Activated CD4-positive, alpha-beta T cell treated with anti-CD3 and anti-CD28 coated beads for 36 hours (primary cell): ENCODE data around the gene TBK1. TPM values are rescaled to one million over a fixed set of nuclear protein-coding genes. Genes with fewer than 3 reads are reported as not detected.
"Not testable (repeated sequence)": the region's sequence is repeated elsewhere in the genome, so short reads cannot be mapped to it uniquely, and the experiment has no call there.

Experiments
- ATAC-seq: fragments of 200-7000 bp; cut with Tn5 transposase; one replicate; pipeline ENCODE4 v1.10.0; 2021; ENCODE audit warnings: mild to moderate bottlenecking, moderate library complexity
- CTCF ChIA-PET: fragments of 350-600 bp; sonication (Branson Sonifier 250); formaldehyde crosslinking; loops from one replicate; lab custom pipeline; 2021; ENCODE audit warnings: antibody characterized with exemption; lab: Charles Lee
- POLR2A ChIA-PET: fragments of 350-600 bp; sonication (Branson Sonifier 250); formaldehyde crosslinking; loops from one replicate; lab custom pipeline; 2021; ENCODE audit warnings: antibody characterized with exemption, inconsistent platforms; lab: Charles Lee
- DNase-seq: peaks from one replicate; pipeline ENCODE4 v3.0.0-alpha.2; 2020
- H3K27ac Mint-ChIP-seq: one replicate; pipeline ENCODE4 v1.8.0; 2021; ENCODE audit warnings: mixed read lengths
- H3K27me3 Mint-ChIP-seq: one replicate; pipeline ENCODE4 v1.8.0; 2021; ENCODE audit warnings: mixed read lengths
- H3K36me3 Mint-ChIP-seq: one replicate; pipeline ENCODE4 v1.8.0; 2021; ENCODE audit warnings: low read depth, mixed read lengths
- H3K4me1 Mint-ChIP-seq: one replicate; pipeline ENCODE4 v1.8.0; 2021; ENCODE audit warnings: mixed read lengths
- H3K4me3 Mint-ChIP-seq: one replicate; pipeline ENCODE4 v1.8.0; 2021; ENCODE audit warnings: mild to moderate bottlenecking, moderate library complexity, mixed read lengths
- H3K9me3 Mint-ChIP-seq: one replicate; pipeline ENCODE4 v1.8.0; 2021; ENCODE audit warnings: low read depth, mixed read lengths
- intact Hi-C, 2 experiments: fragments of 100-400 bp; cut with DNase I in 1 of 2; cut with micrococcal nuclease in 1 of 2; formaldehyde crosslinking; loops; one replicate each; pipeline versions ENCODE4 v1.14.2 to v1.15.1; 2022 to 2024; cut with DNase I, micrococcal nuclease
- total RNA-seq, 2 experiments: library from RNA; stranded (reverse); gene quantifications; one replicate each; pipeline ENCODE4 v1.2.3, GENCODE V29; 2021

The TBK1 gene
- total RNA-seq, 2 experiments from 2014 or later: 14.0 to 15.4 TPM

DNA sequence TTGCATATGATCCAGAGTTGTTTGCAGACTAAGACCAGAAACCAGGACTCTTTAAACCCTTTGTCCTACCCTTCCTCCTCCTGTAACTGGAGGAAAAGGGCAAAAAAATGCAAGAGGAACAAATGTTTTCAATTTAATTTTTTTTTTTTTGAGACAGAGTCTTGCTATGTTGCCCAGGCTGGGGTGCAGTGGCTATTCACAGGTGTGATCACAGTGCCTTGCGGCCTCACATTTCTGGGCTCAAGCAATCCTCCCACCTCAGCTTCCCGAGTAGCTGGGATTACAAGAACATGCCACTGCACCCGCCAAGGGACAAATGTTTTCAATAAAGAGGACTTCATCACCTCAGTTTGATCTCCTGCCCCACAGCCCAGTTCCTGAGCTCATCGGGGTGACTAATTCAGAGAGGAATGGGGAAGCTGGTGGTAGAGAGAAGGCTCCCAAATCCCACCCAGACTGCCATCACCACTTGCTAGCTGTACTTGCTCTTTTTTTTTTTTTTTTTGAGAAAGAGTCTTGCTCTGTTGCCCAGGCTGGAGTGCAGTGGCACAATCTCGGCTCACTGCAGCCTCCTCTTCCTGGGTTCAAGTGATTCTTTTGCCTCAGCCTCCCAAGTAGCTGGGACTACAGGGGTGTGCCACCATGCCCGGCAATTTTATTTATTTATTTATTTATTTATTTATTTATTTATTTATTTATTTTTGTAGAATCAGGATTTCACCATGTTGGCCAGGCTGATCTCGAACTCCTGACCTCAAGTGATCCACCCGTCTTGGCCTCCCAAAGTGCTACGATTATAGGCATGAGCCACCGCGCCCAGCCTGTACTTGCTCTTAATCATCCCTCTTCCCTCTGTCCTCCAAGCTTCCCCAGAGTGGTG is 71.9 kb downstream of the TBK1 start:
- DNase-seq, ATAC-seq, H3K27ac Mint-ChIP-seq, H3K4me3 Mint-ChIP-seq, H3K36me3 Mint-ChIP-seq, H3K27me3 Mint-ChIP-seq, intact Hi-C loops, H3K4me1 Mint-ChIP-seq, H3K9me3 Mint-ChIP-seq: not testable (repeated sequence)
- ChIA-PET POLR2A (interaction anchor here (0.6 kb wide), 1 partner anchor 25 kb away, joined by 10 read pairs; no protein-coding TSS in a partner anchor), CTCF (interaction anchor here (1.8 kb wide), 1 partner anchor 25 kb away, joined by 4 read pairs; no protein-coding TSS in a partner anchor)

DNA sequence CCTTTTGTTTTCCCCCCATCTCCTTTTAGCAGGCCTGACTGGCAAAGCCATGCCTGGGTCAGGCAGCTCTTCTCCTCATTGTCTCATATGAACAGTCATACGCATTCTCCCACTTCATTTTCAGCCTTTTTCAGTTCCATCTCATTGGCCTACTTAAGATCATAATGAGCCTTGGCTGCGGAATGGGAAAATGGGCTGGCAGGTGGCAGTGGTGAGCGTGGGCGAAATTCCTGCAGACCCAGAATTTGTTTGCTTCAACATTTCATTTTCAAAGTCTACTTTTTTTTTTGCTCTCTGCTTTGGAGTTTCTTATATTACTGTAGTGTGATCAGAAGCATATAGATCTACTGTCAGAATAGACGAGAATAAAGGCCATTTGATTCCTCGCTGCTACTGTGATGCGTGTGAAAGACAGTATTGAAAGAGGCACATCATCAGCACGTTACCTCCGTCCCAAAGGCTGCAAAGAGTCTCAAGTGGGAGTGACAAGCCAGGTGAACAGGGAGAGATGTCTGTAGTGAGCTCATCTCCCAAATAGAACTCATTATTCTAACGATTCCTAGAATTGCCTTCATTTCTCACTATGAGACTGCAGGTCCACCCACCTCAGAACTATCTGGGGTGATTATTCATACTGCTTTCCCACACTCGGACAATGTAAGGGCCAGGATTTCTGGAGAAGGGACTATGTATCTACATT is 73.7 kb downstream of the TBK1 start:
- DNase-seq (no peak), ATAC-seq (no peak)
- Mint-ChIP-seq H3K36me3 (no peaks in the 10 kb centered on the region), H3K27ac (no peak overlapping the region), H3K27me3 (peaks cover 6% of the 10 kb centered on the region), H3K9me3 (no peaks in the 10 kb centered on the region), H3K4me3 (no peak overlapping the region), H3K4me1 (no peaks in the 10 kb centered on the region)
- intact Hi-C loops: no loop called here
- CTCF ChIA-PET: no interaction called here
- POLR2A ChIA-PET: no interaction called here

DNA sequence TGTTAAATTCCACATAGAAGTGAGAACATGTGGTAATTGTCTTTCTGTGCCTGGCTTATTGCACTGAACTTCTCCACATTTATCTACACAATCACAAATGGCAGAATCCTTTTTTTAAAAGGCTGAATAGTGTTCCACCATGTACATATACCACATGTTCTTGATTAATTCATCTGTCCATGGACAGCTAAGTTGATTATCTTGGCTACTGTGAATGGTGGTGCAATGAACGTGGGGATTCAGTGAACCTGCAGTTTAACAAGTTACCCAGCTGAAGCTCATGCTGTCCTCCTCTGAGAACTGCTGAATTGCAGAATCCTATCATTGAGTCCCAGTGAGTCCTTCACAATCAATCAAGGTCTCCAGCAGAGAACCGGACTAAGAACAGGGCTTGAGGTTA is 74.9 kb downstream of the TBK1 start:
- ChIA-PET CTCF (interaction anchor here (0.6 kb wide), 1 partner anchor 56 kb away, joined by 3 read pairs; no protein-coding TSS in a partner anchor), POLR2A (no interaction called here)
- Mint-ChIP-seq H3K36me3 (no peaks in the 10 kb centered on the region), H3K4me3 (no peak overlapping the region), H3K27ac (no peak overlapping the region), H3K4me1 (no peaks in the 10 kb centered on the region), H3K9me3 (no peaks in the 10 kb centered on the region), H3K27me3 (peaks cover 6% of the 10 kb centered on the region)
- no peak for ATAC-seq
- DNase-seq: no peak
- intact Hi-C loops: no loop called here

DNA sequence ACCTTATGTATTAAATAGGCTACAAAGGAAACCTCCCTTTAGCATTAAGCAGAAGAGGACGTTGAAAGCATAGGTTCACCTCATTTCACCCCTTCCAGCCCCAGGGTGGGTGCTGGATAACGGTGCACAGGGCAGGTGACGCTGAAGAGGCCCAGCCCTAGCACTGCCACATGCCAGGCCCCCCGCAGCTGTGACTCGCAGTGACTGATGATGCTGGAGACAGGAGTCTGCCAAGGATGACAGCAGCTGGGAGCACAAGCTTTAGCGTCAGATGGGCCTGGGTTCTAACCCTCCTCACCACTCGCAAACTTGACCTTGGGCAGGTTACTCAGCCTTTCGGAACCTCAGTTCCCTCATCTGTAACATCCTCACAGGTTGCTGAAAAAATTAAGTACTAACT is 76.7 kb downstream of the TBK1 start:
- Mint-ChIP-seq H3K4me1 (no peaks in the 10 kb centered on the region), H3K9me3 (no peaks in the 10 kb centered on the region), H3K27me3 (peaks cover 2% of the 10 kb centered on the region), H3K27ac (no peak overlapping the region), H3K36me3 (no peaks in the 10 kb centered on the region), H3K4me3 (no peak overlapping the region)
- ChIA-PET CTCF (interaction anchor here (0.9 kb wide), 1 partner anchor 169 kb away, joined by 5 read pairs; no protein-coding TSS in a partner anchor), POLR2A (interaction anchor here (0.6 kb wide), 1 partner anchor 45 kb away, joined by 4 read pairs; no protein-coding TSS in a partner anchor)
- intact Hi-C loops: no loop called here
- no peak for DNase-seq
- no peak for ATAC-seq

DNA sequence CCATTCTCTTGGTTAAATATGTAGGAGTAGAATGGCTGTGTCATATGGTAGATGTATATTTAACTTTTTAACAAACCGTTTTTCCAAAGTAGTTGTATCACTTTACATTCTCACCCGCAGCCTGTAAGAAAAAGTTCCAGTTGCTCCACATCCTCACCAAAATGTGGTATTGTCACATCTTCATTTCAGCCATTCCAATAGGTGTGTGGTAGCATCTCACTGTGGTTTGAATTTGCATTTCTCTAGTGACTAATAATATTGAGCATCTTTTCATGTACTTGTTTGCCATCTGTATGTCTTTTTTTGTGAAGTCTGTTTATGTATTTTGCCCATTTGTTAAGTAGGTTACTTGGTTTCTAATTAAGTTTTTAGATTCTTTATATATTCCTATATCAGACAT is 78.6 kb downstream of the TBK1 start:
- no peak overlapping the region for H3K27ac Mint-ChIP-seq
- no peaks in the 10 kb centered on the region for H3K27me3 Mint-ChIP-seq
- H3K4me3 Mint-ChIP-seq: no peak overlapping the region
- intact Hi-C loops: no loop called here
- POLR2A ChIA-PET: no interaction called here
- no peaks in the 10 kb centered on the region for H3K36me3 Mint-ChIP-seq
- H3K9me3 Mint-ChIP-seq: no peaks in the 10 kb centered on the region
- DNase-seq (no peak), ATAC-seq (no peak)
- CTCF ChIA-PET: interaction anchor here (1.3 kb wide), 1 partner anchor 19 kb away, joined by 3 read pairs; no protein-coding TSS in a partner anchor
- no peaks in the 10 kb centered on the region for H3K4me1 Mint-ChIP-seq

DNA sequence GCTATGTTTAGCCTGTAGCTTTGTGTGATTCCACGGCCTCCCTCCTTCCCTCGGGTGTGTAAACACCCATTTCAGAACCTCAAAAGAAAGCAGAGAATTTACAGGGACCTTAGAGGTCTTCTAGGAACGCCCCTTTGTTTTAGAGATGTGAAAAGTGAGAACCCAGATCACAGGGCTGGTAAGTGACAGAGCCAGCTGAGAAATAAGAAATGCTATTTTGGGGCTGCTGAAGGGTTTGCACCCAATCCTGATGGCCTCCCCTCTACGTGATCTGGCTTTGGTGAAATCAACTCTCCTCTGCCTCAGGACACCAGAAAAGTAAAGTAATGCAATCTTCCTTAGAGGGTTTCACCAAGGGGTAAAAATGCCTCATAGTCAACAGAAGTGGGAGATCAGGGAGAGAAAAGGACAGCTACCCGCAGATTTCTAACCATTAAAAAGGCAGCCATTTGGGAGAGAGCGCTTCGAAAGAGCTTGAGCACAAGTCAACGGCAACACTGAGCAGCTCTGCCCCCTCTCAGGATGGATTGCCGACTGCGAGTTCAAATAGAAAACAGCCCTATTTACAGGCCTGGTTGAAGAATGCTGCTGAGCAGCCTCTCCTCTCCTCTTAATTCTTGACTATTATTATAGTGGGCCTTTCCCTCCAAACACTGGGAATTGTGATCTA is 79.9 kb downstream of the TBK1 start:
- Mint-ChIP-seq H3K4me1 (no peaks in the 10 kb centered on the region), H3K9me3 (no peaks in the 10 kb centered on the region), H3K36me3 (no peaks in the 10 kb centered on the region), H3K4me3 (no peak overlapping the region), H3K27ac (no peak overlapping the region), H3K27me3 (no peaks in the 10 kb centered on the region)
- ATAC-seq: no peak
- intact Hi-C loops: no loop called here
- DNase-seq: no peak
- CTCF ChIA-PET: interaction anchor here (0.7 to 1.3 kb wide), 2 partner anchors 10 to 18 kb away, joined by 3 read pairs; no protein-coding TSS in a partner anchor
- POLR2A ChIA-PET: no interaction called here

DNA sequence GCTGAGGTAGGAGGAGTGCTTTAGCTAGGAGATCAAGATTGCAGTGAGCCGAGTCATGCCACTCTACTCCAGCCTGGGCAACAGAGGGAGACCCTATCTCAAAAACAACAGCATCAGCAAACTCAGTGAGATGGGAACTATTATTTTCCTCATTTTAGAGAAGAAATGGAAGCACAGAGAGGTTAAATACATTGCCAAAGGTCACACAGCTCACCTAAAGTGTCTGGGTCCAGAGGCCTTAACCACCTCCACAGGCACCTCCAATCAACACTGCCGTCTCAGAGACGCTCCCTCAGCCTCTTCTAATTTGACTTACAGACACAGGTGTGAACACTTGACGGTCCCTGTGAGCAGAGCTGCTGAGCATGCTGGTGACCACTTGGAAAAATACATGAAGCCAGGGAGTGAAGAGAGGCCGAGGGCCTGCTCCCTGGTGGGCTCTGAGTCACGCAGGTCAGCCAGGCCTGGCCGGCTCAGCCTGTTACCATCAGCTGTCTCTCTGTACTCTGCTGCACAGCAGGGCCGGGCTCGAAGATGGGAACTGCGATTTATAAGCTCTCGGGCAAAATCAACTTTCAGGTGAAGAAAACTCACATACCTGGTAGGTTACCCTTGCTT is 80.9 kb downstream of the TBK1 start:
- no peaks in the 10 kb centered on the region for H3K9me3 Mint-ChIP-seq
- ChIA-PET POLR2A (no interaction called here), CTCF (interaction anchor here (0.6 kb wide), 1 partner anchor 12 kb away, joined by 3 read pairs; no protein-coding TSS in a partner anchor)
- no peaks in the 10 kb centered on the region for H3K36me3 Mint-ChIP-seq
- no peak overlapping the region for H3K4me3 Mint-ChIP-seq
- DNase-seq (no peak), ATAC-seq (no peak)
- H3K27ac Mint-ChIP-seq: no peak overlapping the region
- no peaks in the 10 kb centered on the region for H3K4me1 Mint-ChIP-seq
- H3K27me3 Mint-ChIP-seq: peaks cover 4% of the 10 kb centered on the region
- intact Hi-C loops: no loop called here

DNA sequence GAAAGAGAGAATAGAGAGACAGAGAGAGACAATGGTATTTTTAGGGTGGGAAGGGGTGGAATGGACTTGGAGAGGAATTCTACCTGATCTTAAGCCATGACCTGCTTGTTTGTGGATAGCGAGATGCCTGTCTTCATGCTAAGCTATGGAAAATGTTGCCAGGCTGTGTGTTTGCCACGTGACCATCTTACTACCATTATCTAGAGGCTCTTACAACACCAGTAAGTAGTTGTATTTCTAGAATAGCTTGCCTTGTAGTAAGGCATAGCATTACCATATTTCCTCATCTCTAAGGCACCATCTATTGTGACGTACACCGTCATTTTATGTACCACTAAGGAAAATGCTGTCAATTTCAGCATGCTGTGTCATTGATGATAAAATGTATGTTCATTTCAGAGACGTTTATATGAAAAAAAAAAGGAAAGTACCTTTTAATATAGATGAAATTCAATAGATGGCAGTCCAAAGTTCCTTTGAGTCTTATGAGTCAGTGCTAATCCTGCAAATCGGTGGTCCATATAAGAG is 82.8 kb downstream of the TBK1 start:
- POLR2A ChIA-PET: no interaction called here

DNA sequence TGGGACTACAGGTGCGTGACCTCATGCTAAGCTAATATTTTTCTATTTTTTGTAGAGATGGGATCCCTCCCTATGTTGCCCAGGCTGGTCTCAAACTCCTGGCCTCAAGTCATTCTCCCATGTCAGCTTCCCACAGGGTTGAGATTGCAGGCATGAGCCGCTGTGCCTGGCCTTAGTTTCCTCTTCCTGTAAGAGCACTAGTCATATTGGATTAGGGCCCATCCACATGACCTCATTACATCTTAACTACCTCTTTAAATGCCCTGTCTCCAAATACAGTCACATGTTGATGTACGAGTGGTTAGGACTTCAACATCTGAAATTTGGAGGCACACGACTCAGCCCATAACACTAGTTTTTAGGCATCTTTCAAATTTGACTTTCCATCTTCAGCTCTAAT is 86.2 kb downstream of the TBK1 start:
- Mint-ChIP-seq H3K4me1 (no peaks in the 10 kb centered on the region), H3K27ac (no peak overlapping the region), H3K27me3 (peaks cover 4% of the 10 kb centered on the region), H3K36me3 (no peaks in the 10 kb centered on the region), H3K9me3 (no peaks in the 10 kb centered on the region), H3K4me3 (no peak overlapping the region)
- intact Hi-C loops: no loop called here
- ATAC-seq (no peak), DNase-seq (no peak)
- CTCF ChIA-PET: interaction anchor here (0.6 to 3.1 kb wide), 5 partner anchors 11 to 258 kb away, joined by 3 to 21 read pairs (median 3); no protein-coding TSS in a partner anchor
- POLR2A ChIA-PET: no interaction called here

More for the DNA sequence above, 82.8 kb downstream of the TBK1 start:
- Mint-ChIP-seq H3K4me3 (no peak overlapping the region), H3K36me3 (no peaks in the 10 kb centered on the region), H3K27me3 (peaks cover 4% of the 10 kb centered on the region), H3K27ac (no peak overlapping the region), H3K9me3 (no peaks in the 10 kb centered on the region), H3K4me1 (no peaks in the 10 kb centered on the region)
- intact Hi-C loops: no loop called here
- CTCF ChIA-PET: interaction anchor here (1.0 to 2.0 kb wide), 3 partner anchors 13 to 16 kb away, joined by 3 to 7 read pairs (median 5); no protein-coding TSS in a partner anchor
- DNase-seq (no peak), ATAC-seq (no peak)

DNA sequence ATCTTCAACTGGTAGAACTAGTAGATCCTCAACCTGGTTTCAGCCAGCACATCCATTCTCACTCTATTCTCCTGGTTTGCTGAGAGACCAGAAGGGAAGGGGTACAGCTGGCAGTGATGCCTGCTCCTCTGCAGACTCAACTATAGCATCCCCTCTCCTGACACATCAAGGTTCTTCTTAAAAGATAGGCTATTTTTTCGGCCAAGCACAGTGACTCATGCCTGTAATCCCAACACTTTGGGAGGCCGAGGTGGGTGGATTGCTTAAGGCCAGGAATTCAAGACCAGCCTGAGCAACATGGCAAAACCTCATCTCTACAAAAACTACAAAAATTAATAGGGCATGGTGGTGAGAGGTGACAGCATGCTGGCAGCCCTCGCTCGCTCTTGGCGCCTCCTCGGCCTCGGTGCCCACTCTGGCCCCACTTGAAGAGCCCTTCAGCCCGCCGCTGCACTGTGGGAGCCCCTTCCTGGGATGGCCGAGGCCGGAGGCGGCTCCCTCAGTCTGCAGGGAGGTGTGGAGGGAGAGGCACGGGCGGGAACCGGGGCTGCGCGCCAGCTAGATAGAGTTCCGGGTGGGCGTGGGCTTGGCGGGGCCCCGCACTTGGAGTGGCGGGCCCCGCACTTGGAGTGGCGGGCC is 90.6 kb downstream of the TBK1 start:
- CTCF ChIA-PET: interaction anchor here (0.7 to 1.2 kb wide), 2 partner anchors 155 to 904 kb away, joined by 3 to 6 read pairs; no protein-coding TSS in a partner anchor
- H3K4me3 Mint-ChIP-seq, ATAC-seq, H3K27me3 Mint-ChIP-seq, H3K9me3 Mint-ChIP-seq, DNase-seq, POLR2A ChIA-PET, H3K27ac Mint-ChIP-seq, H3K4me1 Mint-ChIP-seq, intact Hi-C loops, H3K36me3 Mint-ChIP-seq: not testable (repeated sequence)
